GM21619 (cell line): ENCODE measurements around the gene TCERG1.
A peak's percentile ranks its signal among the peaks of the same experiment; 100 is the strongest.

ENCODE experiments used
- ATAC-seq: cut with Tn5 transposase; IDR thresholded peaks from one replicate; pipeline ENCODE4 v1.9.1; 2021; ENCODE audit not compliant: unreplicated experiment

The TCERG1 gene

GRCh38 chr5:146446861-146447733 is at the start of gene TCERG1:
TCERG1 (plus strand) TSS chr5:146447333; CDS start chr5:146447350, 17 bp downstream.
- peak; percentile 97 for ATAC-seq

- ATAC-seq: no peak
Measured at GRCh38 chr5:146398826-146399225, 48.3 kb upstream of the TCERG1 start.

- ATAC-seq: no peak
Measured at GRCh38 chr5:146399481-146399880, 47.7 kb upstream of the TCERG1 start.

GRCh38 chr5:146400201-146400600 is 46.9 kb upstream of the TCERG1 start:
- ATAC-seq: no peak

GRCh38 chr5:146401021-146401420 is 46.1 kb upstream of the TCERG1 start:
- no peak for ATAC-seq

GRCh38 chr5:146402949-146403348 is 44.2 kb upstream of the TCERG1 start:
- ATAC-seq: no peak

GRCh38 chr5:146409054-146409671 is 38.0 kb upstream of the TCERG1 start:
- no peak for ATAC-seq

GRCh38 chr5:146410272-146410671 is 36.9 kb upstream of the TCERG1 start:
- no peak for ATAC-seq

- ATAC-seq: no peak
Measured at GRCh38 chr5:146419696-146420095, 27.4 kb upstream of the TCERG1 start.

GRCh38 chr5:146425023-146425422 is 22.1 kb upstream of the TCERG1 start:
- no peak for ATAC-seq

GRCh38 chr5:146426305-146426704 is 20.8 kb upstream of the TCERG1 start:
- ATAC-seq: no peak

- ATAC-seq: peak; percentile 74
Measured at GRCh38 chr5:146426853-146427618, 20.1 kb upstream of the TCERG1 start.

GRCh38 chr5:146427619-146427997 is 19.5 kb upstream of the TCERG1 start:
- ATAC-seq: no peak

- no peak for ATAC-seq
Measured at GRCh38 chr5:146428658-146429057, 18.5 kb upstream of the TCERG1 start.

GRCh38 chr5:146440353-146440752 is 6.8 kb upstream of the TCERG1 start:
- no peak for ATAC-seq

GRCh38 chr5:146440870-146441495 is 6.2 kb upstream of the TCERG1 start:
- no peak for ATAC-seq

- ATAC-seq: no peak
Measured at GRCh38 chr5:146441896-146442295, 5.2 kb upstream of the TCERG1 start.

- ATAC-seq: peak; percentile 14
Measured at GRCh38 chr5:146447734-146448380, 724 bp downstream of the TCERG1 start.

GRCh38 chr5:146448783-146449519 is 1.8 kb downstream of the TCERG1 start:
- no peak for ATAC-seq

- ATAC-seq: no peak
Measured at GRCh38 chr5:146450002-146450401, 2.9 kb downstream of the TCERG1 start.
